ENCODE results near the gene ARHGAP24.

DNA sequence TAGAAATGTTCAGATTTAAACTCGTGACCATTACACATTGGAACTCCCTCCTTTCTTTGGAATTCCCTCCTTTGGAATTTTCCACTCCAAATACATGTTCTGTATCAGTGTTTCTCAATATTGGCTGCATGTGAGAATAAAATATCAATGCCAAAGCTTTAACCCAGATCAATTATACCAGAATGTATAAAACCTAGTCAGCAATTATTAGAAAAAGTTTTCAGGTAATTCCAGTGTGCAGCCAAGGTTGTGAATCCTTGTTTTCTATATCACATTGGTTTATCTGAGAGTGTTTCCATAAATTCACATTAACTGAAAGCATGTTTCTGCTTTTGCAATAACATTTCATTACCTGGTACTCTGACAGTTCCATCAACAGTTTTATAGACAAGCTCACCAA, 490.6 kb downstream of the ARHGAP24 start:
- TF ChIP-seq, protein P1, sequence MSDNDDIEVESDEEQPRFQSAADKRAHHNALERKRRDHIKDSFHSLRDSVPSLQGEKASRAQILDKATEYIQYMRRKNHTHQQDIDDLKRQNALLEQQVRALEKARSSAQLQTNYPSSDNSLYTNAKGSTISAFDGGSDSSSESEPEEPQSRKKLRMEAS (IDR thresholded peaks at IDR 0.05), result no peak
- no peak for TF ChIP-seq JUN (IDR thresholded peaks at IDR 0.05)
- TF ChIP-seq, protein P2, sequence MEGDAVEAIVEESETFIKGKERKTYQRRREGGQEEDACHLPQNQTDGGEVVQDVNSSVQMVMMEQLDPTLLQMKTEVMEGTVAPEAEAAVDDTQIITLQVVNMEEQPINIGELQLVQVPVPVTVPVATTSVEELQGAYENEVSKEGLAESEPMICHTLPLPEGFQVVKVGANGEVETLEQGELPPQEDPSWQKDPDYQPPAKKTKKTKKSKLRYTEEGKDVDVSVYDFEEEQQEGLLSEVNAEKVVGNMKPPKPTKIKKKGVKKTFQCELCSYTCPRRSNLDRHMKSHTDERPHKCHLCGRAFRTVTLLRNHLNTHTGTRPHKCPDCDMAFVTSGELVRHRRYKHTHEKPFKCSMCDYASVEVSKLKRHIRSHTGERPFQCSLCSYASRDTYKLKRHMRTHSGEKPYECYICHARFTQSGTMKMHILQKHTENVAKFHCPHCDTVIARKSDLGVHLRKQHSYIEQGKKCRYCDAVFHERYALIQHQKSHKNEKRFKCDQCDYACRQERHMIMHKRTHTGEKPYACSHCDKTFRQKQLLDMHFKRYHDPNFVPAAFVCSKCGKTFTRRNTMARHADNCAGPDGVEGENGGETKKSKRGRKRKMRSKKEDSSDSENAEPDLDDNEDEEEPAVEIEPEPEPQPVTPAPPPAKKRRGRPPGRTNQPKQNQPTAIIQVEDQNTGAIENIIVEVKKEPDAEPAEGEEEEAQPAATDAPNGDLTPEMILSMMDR (IDR thresholded peaks at IDR 0.05), result no peak
- TF ChIP-seq POLR2A (IDR thresholded peaks at IDR 0.05; ENCODE audit: low read length), result no peak

Data from A549 (cell line).